Left lung (tissue), 10 donors: ENCODE results near the gene PLBD1. TPM values are rescaled to one million over a fixed set of nuclear protein-coding genes. Genes with fewer than 3 reads are reported as not detected.

Source experiments
- ATAC-seq: fragments of 200-7000 bp; cut with Tn5 transposase; one replicate; pipeline ENCODE4 v1.9.1; 2020; ENCODE audit warnings: moderate library complexity
- DNase-seq, 4 donors: peaks; one replicate each; pipeline ENCODE4 v3.0.0-alpha.2; 2013 to 2020
- H3K27ac ChIP-seq, 2 donors: fragments of 200-600 bp; sonication (generic) in 1 of 2; one replicate each; pipeline versions ENCODE4 v1.5.0 to v1.8.0; 2020 to 2021
- H3K27me3 ChIP-seq, 2 donors: fragments of 200-600 bp; sonication (generic) in 1 of 2; one replicate each; pipeline versions ENCODE4 v1.5.0 to v1.8.0; 2020 to 2021
- H3K36me3 ChIP-seq, 2 donors: fragments of 200-600 bp; sonication (generic) in 1 of 2; one replicate each; pipeline versions ENCODE4 v1.5.0 to v1.8.0; 2020 to 2021
- H3K4me1 ChIP-seq, 2 donors: fragments of 200-600 bp; one replicate each; pipeline ENCODE4 v1.8.0; 2021
- H3K4me3 ChIP-seq, 2 donors: fragments of 200-600 bp; sonication (generic) in 1 of 2; one replicate each; pipeline versions ENCODE4 v1.5.0 to v1.8.0; 2020 to 2021; ENCODE audit warnings: mild to moderate bottlenecking in 1 of 2
- H3K9me3 ChIP-seq, 2 donors: fragments of 200-600 bp; sonication (generic) in 1 of 2; one replicate each; pipeline versions ENCODE4 v1.5.0 to v1.8.0; 2020 to 2021
- CTCF ChIP-seq, 2 donors: fragments of 200-600 bp; sonication (generic) in 1 of 2; IDR thresholded peaks; one replicate each; pipeline versions ENCODE4 v1.5.0 to v1.8.0; 2021; ENCODE audit warnings: antibody characterized with exemption in 2 of 2
- intact Hi-C, 2 donors: fragments of 100-400 bp; cut with DNase I; formaldehyde crosslinking; loops; one replicate each; pipeline versions ENCODE4 v1.11.2 to v1.14.2; 2022
- polyA plus RNA-seq, 6 donors: library from polyadenylated mRNA; unstranded; fragments of 120-200 nt; gene quantifications; one replicate each; pipeline ENCODE4 v1.2.1, GENCODE V29; 2013; ENCODE audit not compliant: insufficient read length in 6 of 6
- total RNA-seq, 2 donors: library from RNA; stranded (reverse); fragmentation: NEBNext Ultra II Directional; extraction: Animal tissue kit (Norgen Biotek cat#: 25700); gene quantifications; one replicate each; pipeline ENCODE4 v1.2.1, GENCODE V29; 2021
- donor health status: DM: no; HTN: yes; CAD: no.
- donor health status: DM: no; HTN: no; CAD: no.

PLBD1 gene
- total and polyA plus RNA-seq, 8 donors, result 26.3 to 44.8 (median 30.5) TPM

- Histone ChIP-seq H3K4me1 (peaks cover 0 to 41% of the 10 kb centered on the region in 2 donors), H3K27ac (peak overlapping the region in 1 of 2 donors; percentile 42), H3K36me3 (no peaks in the 10 kb centered on the region), H3K9me3 (no peaks in the 10 kb centered on the region), H3K27me3 (no peaks in the 10 kb centered on the region), H3K4me3 (no peak overlapping the region)
- DNase-seq, result no peak
- peak; percentile 74 for ATAC-seq
- intact Hi-C loops, result no loop called here
- no peak for TF ChIP-seq CTCF (IDR thresholded peaks at IDR 0.05)
Measured at GRCh38 chr12:14577344-14577743, 9.7 kb upstream of the PLBD1 start.

- no peak for TF ChIP-seq CTCF (IDR thresholded peaks at IDR 0.05)
- DNase-seq, result no peak
- Histone ChIP-seq H3K4me1 (peaks cover 0 to 41% of the 10 kb centered on the region in 2 donors), H3K27me3 (no peaks in the 10 kb centered on the region), H3K36me3 (no peaks in the 10 kb centered on the region), H3K9me3 (no peaks in the 10 kb centered on the region), H3K27ac (peak overlapping the region in 1 of 2 donors; percentile 42), H3K4me3 (no peak overlapping the region)
- ATAC-seq, result no peak
- intact Hi-C loops, result no loop called here
Measured at GRCh38 chr12:14576896-14577295, 9.2 kb upstream of the PLBD1 start.

- TF ChIP-seq CTCF (IDR thresholded peaks at IDR 0.05), result no peak
- Histone ChIP-seq H3K4me1 (peaks cover 0 to 41% of the 10 kb centered on the region in 2 donors), H3K27me3 (no peaks in the 10 kb centered on the region), H3K9me3 (no peaks in the 10 kb centered on the region), H3K36me3 (no peaks in the 10 kb centered on the region), H3K27ac (peak overlapping the region in 1 of 2 donors; percentile 60), H3K4me3 (no peak overlapping the region)
- ATAC-seq (no peak), DNase-seq (no peak)
- intact Hi-C loops, result no loop called here
Measured at GRCh38 chr12:14575585-14575984, 7.9 kb upstream of the PLBD1 start.

- H3K36me3 ChIP-seq, result no peaks in the 10 kb centered on the region
- DNase-seq (no peak), ATAC-seq (no peak)
- H3K9me3 ChIP-seq, result no peaks in the 10 kb centered on the region
- intact Hi-C loops, result no loop called here
- H3K27me3 ChIP-seq, result no peaks in the 10 kb centered on the region
- H3K4me3 ChIP-seq, result no peak overlapping the region
- TF ChIP-seq CTCF (IDR thresholded peaks at IDR 0.05), result no peak
- H3K27ac ChIP-seq, result no peak overlapping the region
- peaks cover 0 to 42% of the 10 kb centered on the region in 2 donors for H3K4me1 ChIP-seq
Measured at GRCh38 chr12:14573118-14573517, 5.4 kb upstream of the PLBD1 start.

- intact Hi-C loops, result no loop called here
- H3K4me3 ChIP-seq, result no peak overlapping the region
- no peak for TF ChIP-seq CTCF (IDR thresholded peaks at IDR 0.05)
- no peak overlapping the region for H3K27ac ChIP-seq
- H3K9me3 ChIP-seq, result no peaks in the 10 kb centered on the region
- ATAC-seq (no peak), DNase-seq (no peak)
- H3K4me1 ChIP-seq, result peaks cover 0 to 40% of the 10 kb centered on the region in 2 donors
- no peaks in the 10 kb centered on the region for H3K36me3 ChIP-seq
- H3K27me3 ChIP-seq, result peaks cover 0 to 7% of the 10 kb centered on the region in 2 donors
Measured at GRCh38 chr12:14572401-14572800, 4.7 kb upstream of the PLBD1 start.
